ENCODE measurements around the gene EXOSC5.
"Not testable (repeated sequence)": the region's sequence is repeated elsewhere in the genome, so short reads cannot be mapped to it uniquely, and the experiment has no call there.

EXOSC5 gene

DNA sequence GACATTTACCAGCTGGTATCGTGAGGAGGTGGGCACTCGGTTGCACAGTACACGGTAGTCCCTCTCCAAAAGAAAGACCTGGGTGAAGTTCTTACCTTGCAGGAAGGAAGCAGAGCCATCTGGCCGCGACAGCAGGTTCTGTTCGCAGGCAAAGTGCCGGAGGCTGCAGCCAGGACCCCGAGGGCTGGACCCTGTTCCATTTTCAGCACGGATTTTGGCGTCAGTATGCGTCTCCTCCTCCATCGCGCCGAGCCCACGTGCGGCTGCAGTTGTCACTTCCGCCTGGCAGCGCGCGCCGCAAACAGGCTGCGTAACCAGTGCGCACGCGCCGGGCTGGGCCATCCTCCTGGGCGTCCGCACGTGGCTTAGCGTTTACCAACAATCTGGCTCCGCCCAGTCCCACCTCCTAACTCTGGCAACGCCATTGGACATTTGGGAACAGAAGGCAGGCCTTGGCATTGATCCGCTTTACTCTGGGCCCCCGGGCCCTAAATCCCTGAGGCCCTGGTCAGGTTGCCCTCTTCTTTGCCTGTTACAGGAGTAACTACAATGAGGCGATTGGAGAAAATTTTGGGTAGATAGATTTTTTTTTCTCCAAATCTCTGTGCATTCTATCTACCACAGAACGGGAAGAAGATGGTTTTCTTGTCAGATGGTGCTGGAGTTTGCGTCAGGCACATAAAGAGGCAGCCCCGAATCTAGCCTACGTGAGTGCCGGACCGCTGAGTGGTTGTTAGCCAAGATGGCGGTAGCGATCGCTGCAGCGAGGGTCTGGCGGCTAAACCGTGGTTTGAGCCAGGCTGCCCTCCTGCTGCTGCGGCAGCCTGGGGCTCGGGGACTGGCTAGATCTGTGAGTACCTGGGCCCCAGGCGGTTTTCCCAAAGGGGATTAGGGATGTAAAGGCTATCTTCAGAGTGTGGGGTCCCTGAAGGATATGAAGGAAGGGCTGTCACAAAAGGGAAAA, at the start of gene EXOSC5, which contains the start of gene BCKDHA:
EXOSC5 (minus strand) TSS at position 274 of the 964 bp plus-strand sequence; CDS start at position 243, 31 bp downstream.
BCKDHA (plus strand) TSS at position 733 of the 964 bp plus-strand sequence; CDS start at position 743, 10 bp downstream.
- peak; percentile 100 for DNase-seq

DNA sequence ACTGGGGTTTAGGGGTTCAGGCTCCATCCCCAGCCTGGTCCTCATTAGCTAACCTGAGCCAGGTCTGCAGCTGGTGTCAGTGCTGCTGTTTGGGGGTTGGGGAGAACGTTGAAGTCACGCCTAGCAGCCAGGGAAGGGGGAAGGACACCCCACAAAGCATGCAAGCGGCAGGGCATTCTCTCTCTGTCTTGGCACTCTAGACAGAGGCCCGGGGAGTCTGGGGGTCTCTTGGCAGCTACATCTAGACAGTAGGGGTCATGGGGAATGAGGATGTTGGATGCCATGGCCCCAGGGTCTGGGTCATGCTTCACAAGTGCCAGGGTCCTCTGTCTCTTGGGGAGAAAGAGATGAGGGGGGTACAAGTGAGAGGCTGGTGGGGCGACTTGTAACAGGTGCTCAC, 48.4 kb upstream of the EXOSC5 start:
- DNase-seq, result no peak

DNA sequence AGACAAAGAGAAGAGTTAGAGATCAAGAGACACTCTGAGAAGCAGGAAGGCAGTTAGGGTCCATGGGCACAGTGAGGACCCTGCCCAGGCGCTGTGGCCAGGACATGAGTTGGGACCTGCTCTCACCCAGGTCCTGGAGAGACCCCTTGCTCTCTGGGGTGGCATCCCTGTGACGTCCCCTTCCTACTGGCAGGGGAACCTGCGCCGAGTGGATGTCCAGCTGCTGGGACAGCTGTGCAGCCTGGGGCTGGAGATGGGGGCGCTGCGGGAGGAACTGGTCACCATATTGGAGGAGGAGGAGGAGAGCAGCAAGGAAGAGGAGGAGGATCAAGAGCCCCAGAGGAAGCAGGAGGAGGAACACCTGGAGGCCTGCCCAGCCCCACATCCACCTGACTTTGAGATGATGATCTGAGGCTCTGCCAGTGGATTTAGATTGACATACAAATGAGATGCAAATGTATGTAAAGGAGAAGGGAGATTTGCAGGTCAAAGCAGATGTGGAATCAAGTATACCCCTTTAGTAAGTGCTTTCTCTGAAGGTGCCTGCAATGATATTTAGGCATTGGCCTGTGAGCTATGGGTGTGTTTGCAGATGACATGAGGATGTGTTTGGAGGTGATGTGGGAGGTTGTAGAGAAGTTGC, 46.8 kb upstream of the EXOSC5 start:
- DNase-seq, result no peak

DNA sequence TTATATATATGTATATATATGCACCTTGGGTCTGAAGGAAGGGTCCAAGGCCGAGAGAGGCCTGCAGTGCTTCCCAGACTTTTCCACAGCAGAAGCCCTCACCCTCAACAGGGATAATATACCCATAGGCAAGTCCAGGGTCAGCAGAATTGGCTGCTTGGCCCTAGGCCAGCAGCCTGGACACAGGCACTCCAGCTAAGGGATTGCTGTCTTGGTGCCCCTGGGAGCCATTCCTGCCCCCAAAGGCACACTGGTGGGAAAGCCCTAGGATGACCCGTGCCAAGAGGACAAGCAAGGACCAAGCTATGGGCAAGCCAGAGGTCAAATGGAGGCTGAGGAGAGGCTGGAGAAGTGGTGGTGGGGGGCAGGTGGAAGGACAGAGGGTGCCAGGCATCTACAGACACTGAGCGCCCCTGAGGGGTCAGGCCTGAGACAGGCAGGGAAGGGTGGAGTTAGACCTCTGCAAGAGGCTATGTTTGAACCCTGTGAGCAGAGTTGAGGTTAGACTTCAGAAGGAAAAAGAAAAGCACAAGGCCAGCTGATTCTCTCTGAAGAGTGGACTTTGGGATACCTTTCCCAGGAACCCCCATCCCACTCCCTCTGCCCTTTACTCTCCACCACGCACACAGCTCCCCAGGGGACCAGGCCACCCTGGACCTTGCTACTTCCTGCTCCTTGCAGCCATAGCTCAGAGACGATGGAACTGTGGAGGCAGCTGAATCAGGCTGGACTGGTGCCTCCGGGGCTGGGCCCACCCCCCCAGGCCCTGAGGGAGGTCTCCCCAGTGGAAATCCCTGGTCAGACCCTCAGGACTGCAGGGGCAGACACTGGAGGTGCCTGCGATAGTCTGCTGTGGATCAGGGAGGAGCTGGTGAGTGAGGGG, 45.6 kb upstream of the EXOSC5 start, which contains the start of gene ERICH4:
ERICH4 (plus strand) TSS at position 684 of the 883 bp plus-strand sequence; CDS start at position 698, 14 bp downstream.
- no peak for DNase-seq

DNA sequence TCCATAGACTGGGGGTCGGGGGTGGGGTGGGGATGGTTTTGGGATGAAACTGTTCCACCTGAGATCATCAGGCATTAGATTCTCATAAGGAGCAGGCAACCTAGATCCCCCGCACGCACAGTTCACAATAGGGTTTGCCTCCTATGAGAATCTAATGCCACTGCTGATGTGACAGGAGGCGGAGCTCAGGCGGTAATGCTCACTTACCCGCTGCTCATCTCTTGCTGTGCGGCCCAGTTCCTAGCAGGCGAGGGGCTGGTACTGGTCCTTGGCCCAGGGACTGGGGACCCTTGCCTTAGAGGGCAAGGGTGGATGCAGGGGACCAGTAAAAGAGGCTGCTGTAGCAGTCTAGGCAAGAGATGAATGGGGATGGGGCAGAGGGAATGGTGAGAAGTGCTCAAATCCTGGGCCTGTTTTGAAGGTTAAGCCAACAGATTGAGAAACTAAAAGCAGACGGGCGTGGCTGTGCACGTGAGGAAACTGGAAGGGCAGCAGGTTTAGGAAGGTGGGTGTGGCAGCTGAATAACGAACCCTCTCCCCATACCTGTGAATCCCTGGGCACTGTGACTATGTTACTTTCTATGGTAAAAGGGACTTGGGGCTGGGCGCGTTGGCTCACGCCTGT, 44.3 kb upstream of the EXOSC5 start:
- no peak for DNase-seq

DNA sequence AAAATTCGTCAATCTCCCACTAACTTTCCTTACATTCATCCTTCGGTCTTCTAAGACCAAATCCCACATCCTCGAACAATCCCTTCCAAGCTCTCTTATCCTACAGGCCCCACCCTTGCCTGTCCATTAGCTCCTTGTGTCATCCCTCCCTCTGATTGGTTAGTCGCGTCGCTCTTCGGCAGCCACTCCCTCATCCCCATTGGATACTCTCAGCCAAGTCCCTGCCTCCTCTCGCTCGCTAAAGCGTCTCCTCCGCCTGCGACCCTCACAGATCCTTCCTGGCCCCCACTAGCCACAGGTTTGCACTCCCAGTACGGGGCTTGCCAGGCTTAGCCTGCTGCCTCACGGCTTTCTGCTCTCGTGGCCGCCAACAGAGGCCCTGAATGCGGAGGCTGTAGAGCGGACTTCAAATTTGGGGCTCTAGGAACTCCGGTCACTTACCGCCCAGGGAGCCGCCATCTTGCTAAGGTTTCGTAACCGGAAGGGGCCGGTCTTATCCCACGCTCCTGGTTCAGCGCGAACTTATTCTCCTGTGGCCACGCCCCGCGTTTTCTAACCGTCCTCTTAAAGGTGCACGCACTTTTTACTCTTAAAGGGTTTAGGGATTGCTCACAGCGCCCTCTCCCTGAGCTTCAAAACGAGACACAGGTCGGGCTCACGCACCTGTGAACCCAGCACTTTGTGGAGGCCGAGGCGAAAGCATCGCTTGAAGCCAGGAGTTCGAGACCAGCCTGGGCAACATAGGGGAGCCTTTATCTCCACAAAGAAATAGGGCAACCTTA, 42.5 kb upstream of the EXOSC5 start, which contains the start of gene DMAC2:
DMAC2 (minus strand) TSS at position 472 of the 782 bp plus-strand sequence; CDS start at position 459, 13 bp downstream.
- DNase-seq, result peak; percentile 97

DNA sequence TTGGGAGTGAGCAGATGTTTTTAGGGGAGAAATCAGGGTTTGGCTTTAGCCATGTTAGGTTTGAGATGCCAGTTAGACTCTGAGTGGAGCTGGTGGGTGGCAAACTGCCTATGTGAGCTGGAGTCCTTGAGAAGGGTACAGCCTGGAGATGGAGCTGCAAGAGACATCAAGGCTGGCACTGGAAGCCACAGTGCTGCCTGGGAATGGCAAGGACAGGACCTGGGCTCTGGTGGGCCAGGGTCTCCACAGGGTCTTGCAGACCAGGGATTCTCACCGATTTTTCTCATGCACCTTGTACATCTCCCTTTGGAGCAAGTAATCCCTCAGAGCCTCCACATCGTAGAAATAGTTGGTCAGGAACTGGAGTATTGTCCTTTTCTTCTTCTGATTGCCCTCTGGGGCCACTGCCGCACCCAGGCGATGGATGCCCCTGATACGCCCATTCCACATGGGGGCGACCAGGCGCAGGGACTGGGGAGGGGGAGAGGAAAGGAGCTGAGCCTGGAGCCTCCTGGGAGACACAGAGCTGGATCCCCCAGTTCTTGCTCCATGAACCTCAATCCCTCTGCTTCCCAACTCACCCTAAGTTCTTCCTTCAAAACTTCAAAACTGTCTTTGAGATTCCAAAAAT, 40.9 kb upstream of the EXOSC5 start:
- no peak for DNase-seq

DNA sequence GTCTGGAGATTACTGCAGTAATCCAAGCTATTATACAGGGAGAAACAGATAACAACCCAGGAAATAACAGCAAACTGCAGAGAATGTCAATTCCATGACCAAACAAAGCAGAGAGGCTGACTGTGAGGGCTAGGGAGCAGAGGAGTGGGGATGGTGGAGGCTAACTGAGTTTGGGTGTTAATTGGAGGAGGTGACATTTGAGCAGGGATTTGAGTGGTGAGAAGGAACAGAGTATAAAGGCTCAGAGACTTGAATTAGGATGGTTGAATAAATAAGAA, 39.5 kb upstream of the EXOSC5 start:
- no peak for DNase-seq

DNA sequence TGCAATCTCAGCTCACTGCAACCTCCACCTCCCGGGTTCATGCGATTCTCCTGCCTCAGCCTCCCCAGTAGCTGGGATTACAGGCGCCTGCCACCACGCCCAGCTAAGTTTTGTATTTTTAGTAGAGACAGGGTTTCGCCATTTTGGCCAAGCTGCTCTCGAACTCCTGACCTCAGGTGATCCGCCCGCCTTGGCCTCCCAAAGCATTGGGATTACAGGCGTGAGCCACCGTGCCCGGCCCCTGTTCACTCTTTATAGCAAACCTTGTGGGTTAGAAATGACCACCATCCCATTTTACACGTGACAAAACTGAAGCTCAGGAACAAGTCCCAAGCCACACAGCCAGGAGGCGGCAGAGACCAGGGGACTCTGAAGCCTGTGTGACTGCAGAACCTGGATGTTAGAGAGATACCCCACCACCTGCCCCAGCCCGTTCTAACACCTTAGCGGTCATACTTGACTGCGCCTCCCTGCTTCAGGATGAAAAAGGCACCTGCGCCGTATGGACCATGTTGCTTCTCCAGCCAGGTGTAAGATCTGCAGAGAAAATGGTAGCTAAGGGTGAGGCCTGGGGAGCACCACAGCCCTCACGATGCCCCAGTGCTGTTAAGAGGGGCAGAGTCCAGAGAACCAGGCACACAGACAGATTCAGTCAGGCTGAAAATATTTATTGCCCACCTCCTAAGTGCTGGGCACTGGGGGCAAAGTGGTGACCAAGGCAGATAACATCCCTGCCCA, 38.9 kb upstream of the EXOSC5 start:
- no peak for DNase-seq

DNA sequence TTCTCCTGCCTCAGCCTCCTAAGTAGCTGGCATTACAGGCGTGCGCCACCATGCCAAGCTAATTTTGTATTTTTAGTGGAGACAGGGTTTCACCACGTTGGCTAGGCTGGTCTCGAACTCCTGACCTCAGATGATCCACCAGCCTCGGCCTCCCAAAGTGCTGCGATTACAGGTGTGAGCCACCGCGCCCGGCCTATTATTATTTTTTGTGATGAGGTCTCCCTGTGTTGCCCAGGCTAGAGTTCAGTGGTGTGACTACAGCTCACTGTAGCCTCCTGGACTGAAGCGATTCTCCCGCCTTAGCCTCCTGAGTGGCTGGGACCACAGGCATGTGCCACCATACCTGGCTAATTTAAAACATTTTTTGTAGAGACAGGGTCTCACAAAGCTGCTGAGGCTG, 38.2 kb upstream of the EXOSC5 start:
- not testable (repeated sequence) for DNase-seq

DNA sequence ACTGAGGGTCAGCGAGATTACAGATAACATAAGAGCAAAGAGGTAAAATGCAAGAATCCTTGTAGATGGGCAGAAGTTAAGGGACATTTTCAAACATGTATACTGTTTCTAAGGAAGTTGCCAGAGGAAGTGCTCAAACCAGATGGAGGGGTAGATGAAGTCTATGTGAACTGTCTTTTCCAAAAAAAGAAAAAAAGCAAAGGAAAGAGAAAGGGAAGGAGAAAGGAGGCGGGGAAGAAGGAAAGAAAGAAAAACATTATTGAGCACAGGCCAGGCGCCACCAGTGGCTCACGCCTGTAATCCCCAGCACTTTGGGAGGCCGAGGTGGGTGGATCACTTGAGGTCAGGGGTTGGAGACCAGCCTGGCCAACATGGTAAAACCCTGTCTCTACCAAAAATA, 37.3 kb upstream of the EXOSC5 start:
- DNase-seq, result no peak

DNA sequence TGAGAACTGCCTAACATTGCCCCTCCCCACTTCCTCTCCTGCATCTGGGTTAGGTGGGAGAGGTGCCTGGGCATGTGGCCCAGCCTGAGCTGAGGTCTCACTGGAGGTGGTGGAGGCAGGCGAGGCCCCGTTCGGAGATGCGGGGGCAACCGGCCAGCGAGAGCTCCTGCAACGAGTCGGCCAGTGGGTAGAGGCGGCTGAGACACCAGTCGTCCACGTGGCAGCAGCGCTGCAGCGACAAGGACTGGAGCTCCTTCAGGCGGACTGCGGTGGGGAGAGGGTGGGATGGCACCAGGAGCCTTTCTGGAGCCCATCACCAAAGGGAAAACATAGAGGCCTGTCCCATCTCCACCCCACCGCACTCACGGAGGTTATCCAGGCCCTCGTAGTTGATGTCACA, 36.0 kb upstream of the EXOSC5 start:
- no peak for DNase-seq

DNA sequence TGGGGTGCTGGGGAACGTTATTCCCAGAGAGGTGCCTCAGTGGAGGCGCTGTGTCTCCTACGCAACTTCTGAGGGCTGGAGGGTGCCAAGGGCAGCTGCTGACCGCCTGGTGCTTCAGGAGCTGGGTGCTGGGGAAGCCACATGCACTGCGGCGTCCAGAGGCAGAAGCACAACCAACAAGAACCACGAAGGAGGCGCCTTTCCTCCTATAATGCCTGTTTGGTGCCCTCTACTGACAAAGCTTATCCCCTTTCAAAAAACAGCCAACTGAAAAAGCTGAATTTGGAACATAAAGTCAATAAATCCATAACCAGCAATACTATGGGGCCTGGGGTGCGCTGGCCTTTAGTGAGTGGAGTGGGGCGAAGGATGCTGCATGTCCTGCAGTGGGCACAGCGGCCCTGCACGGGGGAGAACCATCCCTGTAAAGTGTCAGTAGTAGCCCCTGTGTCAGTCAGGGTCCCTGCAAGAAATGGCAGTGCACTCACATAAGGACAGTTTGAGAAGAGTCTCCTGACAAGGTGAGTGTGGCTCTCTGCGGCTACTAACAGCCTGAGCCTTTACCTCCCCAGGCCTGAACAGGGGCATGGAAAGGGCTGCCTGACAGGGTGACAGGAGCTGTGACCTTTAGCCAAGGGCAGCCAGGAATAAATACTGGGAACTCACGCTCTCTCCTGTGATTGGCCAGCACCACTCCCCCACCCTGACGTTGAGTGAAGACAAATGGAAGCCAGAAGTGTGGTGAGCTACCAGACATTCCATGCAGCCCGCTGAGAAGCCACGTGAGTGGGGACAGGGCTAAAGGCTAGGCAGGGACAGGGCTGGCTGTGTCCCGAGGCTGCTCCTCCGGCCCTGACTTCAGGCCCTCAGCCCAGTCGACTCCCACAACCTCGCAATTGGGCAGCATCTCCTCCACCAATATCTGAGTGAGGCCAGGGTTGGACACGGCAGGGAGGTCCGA, 34.5 kb upstream of the EXOSC5 start:
- no peak for DNase-seq

DNA sequence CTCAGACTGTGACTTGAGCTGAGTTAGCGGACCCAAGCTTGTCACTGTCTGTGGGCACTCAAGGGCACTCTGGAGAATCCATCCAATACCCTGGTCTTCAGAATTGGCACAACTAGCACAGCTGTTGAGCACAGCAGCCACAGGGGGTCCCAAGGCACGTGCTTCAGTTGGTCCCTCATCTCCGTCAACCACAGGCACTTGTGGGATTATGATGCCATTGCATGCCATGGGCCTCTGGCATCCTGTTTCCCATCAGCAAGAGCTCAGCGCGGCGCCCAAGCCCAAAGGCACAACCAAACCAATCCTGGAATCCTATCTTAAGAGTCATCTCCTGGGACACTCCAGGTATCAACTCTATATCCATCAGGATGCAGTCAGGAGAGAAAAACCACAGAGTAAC, 33.8 kb upstream of the EXOSC5 start:
- DNase-seq, result no peak

DNA sequence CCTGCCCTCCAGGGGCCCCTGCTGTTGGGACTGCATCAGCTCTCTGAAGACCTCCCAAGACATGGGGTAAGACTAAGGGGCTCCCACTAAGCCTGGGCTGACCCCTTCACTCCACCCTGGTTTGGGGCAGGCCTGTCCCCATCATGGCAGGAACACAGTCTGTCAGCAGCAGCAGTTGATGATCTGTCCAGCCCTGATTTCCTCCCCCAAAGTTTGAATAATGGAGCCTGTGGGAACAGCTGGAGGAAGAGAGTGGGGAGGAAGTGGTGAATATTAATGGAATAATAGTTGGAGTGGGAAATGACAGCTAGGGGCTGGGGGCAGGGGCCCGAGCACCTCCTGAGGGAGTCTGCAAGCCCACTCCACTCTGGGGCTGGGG, 31.3 kb upstream of the EXOSC5 start:
- DNase-seq, result no peak

DNA sequence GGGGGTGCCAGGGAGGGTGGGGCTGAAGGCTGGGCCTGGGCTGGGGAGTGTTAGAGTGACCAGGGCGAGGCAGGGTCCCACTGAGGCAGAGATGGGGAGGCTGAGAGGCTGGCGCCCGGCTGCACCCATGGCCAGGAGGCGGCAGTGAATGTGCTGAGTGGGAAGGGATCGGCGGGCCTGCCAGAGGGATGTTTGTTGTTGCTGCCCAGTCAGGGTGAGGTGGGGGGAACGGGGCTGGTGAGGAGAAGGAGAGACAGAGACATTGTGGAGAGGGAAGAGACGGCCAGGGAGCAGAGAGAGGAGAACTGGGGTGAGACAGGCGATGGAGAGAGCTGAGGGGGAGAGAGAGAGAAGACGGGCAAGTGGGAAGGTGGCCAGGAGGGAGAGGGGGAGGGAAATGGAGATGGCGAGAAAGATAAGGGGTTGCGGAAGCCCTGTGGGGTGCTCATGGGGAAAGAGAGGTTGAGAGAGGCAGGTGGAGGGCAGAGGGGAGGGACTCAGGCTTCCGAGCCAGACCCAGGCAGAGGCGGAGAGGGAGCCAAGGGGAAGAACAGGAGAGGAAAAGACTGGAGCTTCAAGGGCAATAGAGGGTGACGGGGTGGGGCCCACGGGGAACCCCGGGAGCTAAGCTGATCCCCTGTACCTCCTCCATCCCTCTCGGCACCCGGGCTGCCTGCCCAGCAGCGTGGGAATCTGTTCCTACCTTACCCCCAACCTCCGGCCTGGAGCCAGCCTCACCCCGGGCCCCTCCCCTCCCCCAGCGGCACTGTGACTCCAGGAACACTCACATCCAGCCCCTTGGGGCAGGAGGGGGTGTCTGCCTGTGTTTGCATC, 30.7 kb upstream of the EXOSC5 start:
- DNase-seq, result no peak

DNA sequence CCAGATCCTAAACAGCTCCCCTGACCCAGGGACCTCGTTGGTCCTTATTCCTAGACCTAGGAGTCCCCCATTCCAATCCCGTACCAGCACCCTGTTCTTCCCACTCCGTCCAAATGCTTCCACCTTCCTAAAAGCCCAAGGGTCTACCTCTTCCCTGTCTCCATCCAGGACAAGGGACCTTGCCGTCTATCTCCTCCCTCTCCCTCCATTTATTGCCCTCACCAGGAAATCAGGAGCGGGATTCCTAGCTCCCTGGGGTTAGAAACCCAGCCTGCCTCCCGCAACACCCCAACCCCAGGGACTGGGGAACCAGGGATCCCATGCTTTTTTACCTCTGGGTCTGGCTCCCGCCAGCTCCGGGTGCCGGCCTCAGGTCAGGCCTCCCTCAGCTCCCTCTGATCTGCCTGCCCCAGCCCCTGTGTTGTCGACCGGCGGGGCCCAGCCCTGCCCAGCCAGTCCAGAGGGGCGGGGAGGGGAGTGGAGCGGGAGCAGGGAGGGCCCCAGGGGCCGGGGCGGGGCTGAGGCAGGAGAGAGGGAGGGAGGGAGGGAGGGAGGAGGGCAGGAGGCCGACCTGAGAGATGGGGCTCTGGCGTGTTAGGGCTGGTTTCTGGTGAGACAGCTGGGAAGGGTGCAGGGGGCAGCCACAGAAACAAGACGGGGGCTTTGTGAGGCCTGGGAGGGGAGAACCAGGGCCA, 29.9 kb upstream of the EXOSC5 start, which contains the start of gene B3GNT8:
B3GNT8 (minus strand) TSS at position 423 of the 695 bp plus-strand sequence. CDS start 596 bp downstream, outside the sequence.
- DNase-seq, result peak; percentile 63

All from fibroblast of skin of right quadriceps (primary cell).